SK-N-MC (cell line): Measurements from ENCODE around the gene MTNR1A.

Experiments used
- DNase-seq: peaks from one replicate; pipeline ENCODE4 v3.0.0-alpha.2; 2011; ENCODE audit warnings: low read depth, low spot score
- H3K27ac ChIP-seq: fragments of 200-600 bp; sonication (generic); 2 replicates; pipeline ENCODE4 v1.5.1; 2016; ENCODE audit warnings: mixed run types
- H3K36me3 ChIP-seq: fragments of 200-600 bp; sonication (generic); 2 replicates; pipeline ENCODE4 v1.6.1; 2017; ENCODE audit warnings: antibody characterized with exemption, low read length, mixed read lengths; ENCODE audit not compliant: insufficient read depth
- H3K4me3 ChIP-seq: fragments of 200-600 bp; sonication (generic); 2 replicates; pipeline ENCODE4 v1.5.1; 2016
- H3K9ac ChIP-seq: fragments of 200-600 bp; sonication (generic); 2 replicates; pipeline ENCODE4 v1.8.0; 2017; ENCODE audit warnings: mixed run types, mixed read lengths; ENCODE audit not compliant: insufficient read length
- H3K9me3 ChIP-seq: fragments of 200-600 bp; sonication (generic); 2 replicates; pipeline ENCODE4 v1.6.1; 2017; ENCODE audit warnings: low read depth, mild to moderate bottlenecking, antibody characterized with exemption, low read length, moderate library complexity, mixed read lengths
- EZH2 ChIP-seq: fragments of 200-600 bp; sonication (generic); IDR thresholded peaks from one replicate; pipeline ENCODE4 v1.6.1; 2017; ENCODE audit warnings: antibody characterized with exemption
- FOXP2 ChIP-seq: optimal IDR thresholded peaks from 2 replicates; pipeline ENCODE3; 2011; ENCODE audit warnings: mild to moderate bottlenecking, moderate library complexity; ENCODE audit not compliant: insufficient read depth; ENCODE audit errors: extremely low read length, control extremely low read depth
- POLR2AphosphoS5 ChIP-seq: IDR thresholded peaks from 2 replicates; pipeline ENCODE4 v1.6.1; 2012; ENCODE audit warnings: mild to moderate bottlenecking, low read depth, low read length, borderline replicate concordance

The MTNR1A gene

GRCh38 chr4:186554914-186555827, at the start of gene MTNR1A:
Gene MTNR1A (minus strand): TSS chr4:186555567. CDS start chr4:186555365, 202 bp downstream.
- H3K9me3 ChIP-seq, result no peaks in the 10 kb centered on the region
- no peaks in the 10 kb centered on the region for H3K36me3 ChIP-seq
- H3K27ac ChIP-seq, result no peak within 1 kb of the TSS
- no peak within 1 kb of the TSS for H3K4me3 ChIP-seq
- DNase-seq, result no peak
- H3K9ac ChIP-seq, result no peak within 1 kb of the TSS
- no peak for TF ChIP-seq FOXP2
- TF ChIP-seq POLR2AphosphoS5, result no peak
- TF ChIP-seq EZH2, result no peak

- TF ChIP-seq FOXP2, result no peak
- TF ChIP-seq POLR2AphosphoS5, result no peak
- TF ChIP-seq EZH2, result no peak
- Histone ChIP-seq H3K9ac (no peak overlapping the region), H3K36me3 (no peaks in the 10 kb centered on the region), H3K27ac (no peak overlapping the region), H3K4me3 (no peak overlapping the region), H3K9me3 (no peaks in the 10 kb centered on the region)
- no peak for DNase-seq
Observed at GRCh38 chr4:186604124-186604807, 48.9 kb upstream of the MTNR1A start.

GRCh38 chr4:186602978-186603377, 47.6 kb upstream of the MTNR1A start:
- DNase-seq, result no peak
- Histone ChIP-seq H3K27ac (no peak overlapping the region), H3K9me3 (no peaks in the 10 kb centered on the region), H3K36me3 (no peaks in the 10 kb centered on the region), H3K4me3 (no peak overlapping the region), H3K9ac (no peak overlapping the region)
- no peak for TF ChIP-seq FOXP2

- H3K4me3 ChIP-seq, result no peak overlapping the region
- H3K9ac ChIP-seq, result no peak overlapping the region
- no peak for DNase-seq
- H3K9me3 ChIP-seq, result no peaks in the 10 kb centered on the region
- H3K27ac ChIP-seq, result no peak overlapping the region
- TF ChIP-seq EZH2 (no peak), POLR2AphosphoS5 (no peak), FOXP2 (no peak)
- H3K36me3 ChIP-seq, result no peaks in the 10 kb centered on the region
Observed at GRCh38 chr4:186599483-186599882, 44.1 kb upstream of the MTNR1A start.

GRCh38 chr4:186598686-186599085, 43.3 kb upstream of the MTNR1A start:
- Histone ChIP-seq H3K36me3 (no peaks in the 10 kb centered on the region), H3K9me3 (no peaks in the 10 kb centered on the region), H3K9ac (no peak overlapping the region), H3K4me3 (no peak overlapping the region), H3K27ac (no peak overlapping the region)
- TF ChIP-seq POLR2AphosphoS5, result no peak
- TF ChIP-seq EZH2, result no peak
- no peak for TF ChIP-seq FOXP2
- DNase-seq, result no peak

GRCh38 chr4:186596850-186597390, 41.6 kb upstream of the MTNR1A start:
- Histone ChIP-seq H3K9ac (no peak overlapping the region), H3K36me3 (no peaks in the 10 kb centered on the region), H3K27ac (no peak overlapping the region), H3K4me3 (no peak overlapping the region), H3K9me3 (no peaks in the 10 kb centered on the region)
- no peak for TF ChIP-seq EZH2
- no peak for TF ChIP-seq FOXP2
- TF ChIP-seq POLR2AphosphoS5, result no peak
- no peak for DNase-seq

- no peak for DNase-seq
- TF ChIP-seq EZH2 (no peak), FOXP2 (no peak)
- Histone ChIP-seq H3K27ac (no peak overlapping the region), H3K9me3 (no peaks in the 10 kb centered on the region), H3K36me3 (no peaks in the 10 kb centered on the region), H3K4me3 (no peak overlapping the region), H3K9ac (no peak overlapping the region)
Observed at GRCh38 chr4:186596346-186596745, 41.0 kb upstream of the MTNR1A start.

- Histone ChIP-seq H3K36me3 (no peaks in the 10 kb centered on the region), H3K9ac (no peak overlapping the region), H3K4me3 (no peak overlapping the region), H3K9me3 (no peaks in the 10 kb centered on the region), H3K27ac (no peak overlapping the region)
- no peak for DNase-seq
- TF ChIP-seq FOXP2 (no peak), POLR2AphosphoS5 (no peak), EZH2 (no peak)
Observed at GRCh38 chr4:186593587-186593973, 38.2 kb upstream of the MTNR1A start.
